Measurements from ENCODE around the gene SORBS2. TPM values are rescaled to one million over a fixed set of nuclear protein-coding genes. Genes with fewer than 3 reads are reported as not detected.

SORBS2 gene
- total RNA-seq, 1 experiment from 2014 or later, result not detected

- H3K36me3 ChIP-seq (ENCODE audit: insufficient read depth, low read length), result no peaks in the 10 kb centered on the region
- peaks cover 24% of the 10 kb centered on the region for H3K4me1 ChIP-seq (ENCODE audit: low read length)
- H4K20me1 ChIP-seq (ENCODE audit: insufficient read depth, low read depth, low read length), result no peaks in the 10 kb centered on the region
- no peak overlapping the region for H2AFZ ChIP-seq (ENCODE audit: low read length)
- H3K9me2 ChIP-seq (replicated peaks; ENCODE audit: insufficient read depth, low read length), result no peaks in the 10 kb centered on the region
- no peak overlapping the region for H3K4me3 ChIP-seq (ENCODE audit: low read length)
- H3K79me2 ChIP-seq (ENCODE audit: low read length), result no peaks in the 10 kb centered on the region
- no peaks in the 10 kb centered on the region for H3K9me3 ChIP-seq (ENCODE audit: low read length)
- no peaks in the 10 kb centered on the region for H3K27me3 ChIP-seq (ENCODE audit: low read length)
- DNase-seq, result peak; percentile 42
- no peak overlapping the region for H3K27ac ChIP-seq (ENCODE audit: low read length)
- H3K4me2 ChIP-seq (ENCODE audit: low read depth, low read length, poor library complexity, severe bottlenecking), result no peak overlapping the region
- H3K9ac ChIP-seq (ENCODE audit: low read length), result no peak overlapping the region
Measured at GRCh38 chr4:185740471-185740873, 71.5 kb downstream of the SORBS2 start.

- H2AFZ ChIP-seq (ENCODE audit: low read length), result no peak overlapping the region
- H3K4me1 ChIP-seq (ENCODE audit: low read length), result peaks cover 20% of the 10 kb centered on the region
- no peaks in the 10 kb centered on the region for H3K9me3 ChIP-seq (ENCODE audit: low read length)
- H3K9me2 ChIP-seq (replicated peaks; ENCODE audit: insufficient read depth, low read length), result no peaks in the 10 kb centered on the region
- H3K9ac ChIP-seq (ENCODE audit: low read length), result no peak overlapping the region
- H4K20me1 ChIP-seq (ENCODE audit: insufficient read depth, low read depth, low read length), result no peaks in the 10 kb centered on the region
- no peaks in the 10 kb centered on the region for H3K79me2 ChIP-seq (ENCODE audit: low read length)
- H3K36me3 ChIP-seq (ENCODE audit: insufficient read depth, low read length), result no peaks in the 10 kb centered on the region
- no peak overlapping the region for H3K4me3 ChIP-seq (ENCODE audit: low read length)
- DNase-seq, result peak; percentile 45
- no peaks in the 10 kb centered on the region for H3K27me3 ChIP-seq (ENCODE audit: low read length)
- H3K4me2 ChIP-seq (ENCODE audit: low read depth, low read length, poor library complexity, severe bottlenecking), result no peak overlapping the region
- no peak overlapping the region for H3K27ac ChIP-seq (ENCODE audit: low read length)
Measured at GRCh38 chr4:185738820-185739219, 73.2 kb downstream of the SORBS2 start.

GRCh38 chr4:185738038-185738552 lies 73.9 kb downstream of the SORBS2 start:
- Histone ChIP-seq H3K4me3 (ENCODE audit: low read length) (no peak overlapping the region), H3K79me2 (ENCODE audit: low read length) (no peaks in the 10 kb centered on the region), H3K36me3 (ENCODE audit: insufficient read depth, low read length) (no peaks in the 10 kb centered on the region), H2AFZ (ENCODE audit: low read length) (no peak overlapping the region), H3K9me2 (replicated peaks; ENCODE audit: insufficient read depth, low read length) (no peaks in the 10 kb centered on the region), H3K4me1 (ENCODE audit: low read length) (peaks cover 20% of the 10 kb centered on the region), H3K9ac (ENCODE audit: low read length) (no peak overlapping the region), H4K20me1 (ENCODE audit: insufficient read depth, low read depth, low read length) (no peaks in the 10 kb centered on the region), H3K4me2 (ENCODE audit: low read depth, low read length, poor library complexity, severe bottlenecking) (no peak overlapping the region), H3K9me3 (ENCODE audit: low read length) (no peaks in the 10 kb centered on the region), H3K27ac (ENCODE audit: low read length) (no peak overlapping the region), H3K27me3 (ENCODE audit: low read length) (no peaks in the 10 kb centered on the region)
- no peak for DNase-seq

- Histone ChIP-seq H4K20me1 (ENCODE audit: insufficient read depth, low read depth, low read length) (no peaks in the 10 kb centered on the region), H3K4me3 (ENCODE audit: low read length) (no peak overlapping the region), H3K9me2 (replicated peaks; ENCODE audit: insufficient read depth, low read length) (no peaks in the 10 kb centered on the region), H3K27ac (ENCODE audit: low read length) (no peak overlapping the region), H3K9me3 (ENCODE audit: low read length) (no peaks in the 10 kb centered on the region), H3K27me3 (ENCODE audit: low read length) (no peaks in the 10 kb centered on the region), H3K79me2 (ENCODE audit: low read length) (no peaks in the 10 kb centered on the region), H3K4me2 (ENCODE audit: low read depth, low read length, poor library complexity, severe bottlenecking) (no peak overlapping the region), H2AFZ (ENCODE audit: low read length) (no peak overlapping the region), H3K9ac (ENCODE audit: low read length) (no peak overlapping the region), H3K36me3 (ENCODE audit: insufficient read depth, low read length) (no peaks in the 10 kb centered on the region), H3K4me1 (ENCODE audit: low read length) (peaks cover 20% of the 10 kb centered on the region)
- no peak for DNase-seq
Measured at GRCh38 chr4:185737489-185738037, 74.4 kb downstream of the SORBS2 start.

- Histone ChIP-seq H4K20me1 (ENCODE audit: insufficient read depth, low read depth, low read length) (no peaks in the 10 kb centered on the region), H3K79me2 (ENCODE audit: low read length) (no peaks in the 10 kb centered on the region), H3K36me3 (ENCODE audit: insufficient read depth, low read length) (no peaks in the 10 kb centered on the region), H3K27ac (ENCODE audit: low read length) (no peak overlapping the region), H3K27me3 (ENCODE audit: low read length) (no peaks in the 10 kb centered on the region), H3K4me2 (ENCODE audit: low read depth, low read length, poor library complexity, severe bottlenecking) (no peak overlapping the region), H3K9ac (ENCODE audit: low read length) (no peak overlapping the region), H3K9me3 (ENCODE audit: low read length) (no peaks in the 10 kb centered on the region), H3K4me1 (ENCODE audit: low read length) (peaks cover 20% of the 10 kb centered on the region), H3K4me3 (ENCODE audit: low read length) (no peak overlapping the region), H3K9me2 (replicated peaks; ENCODE audit: insufficient read depth, low read length) (no peaks in the 10 kb centered on the region), H2AFZ (ENCODE audit: low read length) (no peak overlapping the region)
- no peak for DNase-seq
Measured at GRCh38 chr4:185736882-185737281, 75.1 kb downstream of the SORBS2 start.

DNA sequence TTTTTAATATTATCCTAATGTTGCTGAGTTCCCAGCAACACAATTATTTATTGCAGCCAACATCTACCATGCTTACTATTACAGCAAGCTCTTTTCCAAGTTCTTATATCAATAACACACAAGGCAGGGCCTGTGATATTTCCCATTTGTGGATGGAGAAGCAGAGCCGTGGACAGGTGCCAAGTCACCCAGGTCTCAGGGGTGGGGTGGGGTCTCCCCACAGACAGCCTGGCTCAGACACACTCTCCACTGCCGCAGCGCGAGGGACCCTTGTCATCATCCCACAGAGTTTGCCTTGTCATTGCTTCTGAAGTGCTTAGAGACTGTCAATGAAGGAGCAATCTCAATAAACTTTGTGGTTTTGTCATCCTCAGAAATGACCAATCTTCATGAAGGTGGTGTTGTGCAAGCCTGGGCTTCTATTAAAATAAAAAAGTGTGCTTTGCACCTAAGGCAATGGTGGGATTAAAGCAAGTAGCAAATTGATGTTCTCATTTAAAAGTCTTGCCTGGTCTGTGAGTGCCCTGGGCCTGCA lies 76.1 kb downstream of the SORBS2 start:
- H3K79me2 ChIP-seq (ENCODE audit: low read length), result no peaks in the 10 kb centered on the region
- H3K4me1 ChIP-seq (ENCODE audit: low read length), result peaks cover 23% of the 10 kb centered on the region
- no peaks in the 10 kb centered on the region for H3K9me2 ChIP-seq (replicated peaks; ENCODE audit: insufficient read depth, low read length)
- H3K36me3 ChIP-seq (ENCODE audit: insufficient read depth, low read length), result no peaks in the 10 kb centered on the region
- DNase-seq, result no peak
- no peak overlapping the region for H3K27ac ChIP-seq (ENCODE audit: low read length)
- H4K20me1 ChIP-seq (ENCODE audit: insufficient read depth, low read depth, low read length), result no peaks in the 10 kb centered on the region
- no peak overlapping the region for H3K4me2 ChIP-seq (ENCODE audit: low read depth, low read length, poor library complexity, severe bottlenecking)
- no peaks in the 10 kb centered on the region for H3K27me3 ChIP-seq (ENCODE audit: low read length)
- H3K9me3 ChIP-seq (ENCODE audit: low read length), result no peaks in the 10 kb centered on the region
- no peak overlapping the region for H2AFZ ChIP-seq (ENCODE audit: low read length)
- no peak overlapping the region for H3K4me3 ChIP-seq (ENCODE audit: low read length)
- no peak overlapping the region for H3K9ac ChIP-seq (ENCODE audit: low read length)

DNA sequence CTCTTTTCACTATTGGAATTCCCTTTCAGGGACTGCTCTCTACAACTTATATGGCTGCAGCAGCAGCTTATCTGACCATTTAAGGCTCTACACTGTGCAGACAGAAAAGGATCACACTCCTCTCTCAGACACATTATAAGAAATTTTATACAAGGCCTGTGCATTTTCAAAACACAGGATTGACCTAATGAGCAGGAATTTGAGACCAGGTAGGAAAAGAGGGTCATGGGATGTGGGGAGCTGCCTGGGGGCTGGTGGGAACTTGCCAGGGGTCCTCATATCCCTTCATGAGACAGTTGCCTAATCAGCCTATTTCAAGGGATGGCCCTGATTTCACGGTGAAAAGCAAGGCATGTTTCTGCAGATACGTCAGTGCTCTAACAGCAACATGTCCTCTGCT lies 77.1 kb downstream of the SORBS2 start:
- no peaks in the 10 kb centered on the region for H3K27me3 ChIP-seq (ENCODE audit: low read length)
- H3K27ac ChIP-seq (ENCODE audit: low read length), result no peak overlapping the region
- H3K9ac ChIP-seq (ENCODE audit: low read length), result no peak overlapping the region
- H4K20me1 ChIP-seq (ENCODE audit: insufficient read depth, low read depth, low read length), result no peaks in the 10 kb centered on the region
- DNase-seq, result no peak
- H3K4me2 ChIP-seq (ENCODE audit: low read depth, low read length, poor library complexity, severe bottlenecking), result no peak overlapping the region
- H3K4me3 ChIP-seq (ENCODE audit: low read length), result no peak overlapping the region
- H3K36me3 ChIP-seq (ENCODE audit: insufficient read depth, low read length), result no peaks in the 10 kb centered on the region
- H3K9me3 ChIP-seq (ENCODE audit: low read length), result no peaks in the 10 kb centered on the region
- H3K9me2 ChIP-seq (replicated peaks; ENCODE audit: insufficient read depth, low read length), result no peaks in the 10 kb centered on the region
- no peak overlapping the region for H2AFZ ChIP-seq (ENCODE audit: low read length)
- peaks cover 19% of the 10 kb centered on the region for H3K4me1 ChIP-seq (ENCODE audit: low read length)
- no peaks in the 10 kb centered on the region for H3K79me2 ChIP-seq (ENCODE audit: low read length)

DNA sequence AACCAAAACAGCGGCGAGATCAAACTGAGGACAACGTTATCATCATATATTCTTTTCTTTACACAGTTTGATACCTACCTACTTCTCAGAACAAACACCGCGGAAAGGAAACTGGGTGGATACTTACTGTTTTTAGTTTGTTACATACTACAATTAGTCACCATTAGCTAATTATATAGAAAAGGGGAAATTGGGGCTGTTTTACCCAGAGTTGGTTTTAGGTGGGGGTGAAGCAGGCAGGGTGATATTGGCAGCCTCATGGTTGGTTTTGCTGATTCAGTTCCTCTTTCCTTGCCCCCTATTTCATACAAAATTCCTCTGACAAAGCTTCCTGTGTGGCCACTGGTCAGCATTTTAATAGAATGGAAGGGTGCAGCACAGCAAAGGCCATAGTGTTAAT lies 77.8 kb downstream of the SORBS2 start:
- Histone ChIP-seq H3K36me3 (ENCODE audit: insufficient read depth, low read length) (no peaks in the 10 kb centered on the region), H3K4me3 (ENCODE audit: low read length) (no peak overlapping the region), H3K79me2 (ENCODE audit: low read length) (no peaks in the 10 kb centered on the region), H3K4me1 (ENCODE audit: low read length) (peaks cover 15% of the 10 kb centered on the region), H3K9ac (ENCODE audit: low read length) (no peak overlapping the region), H2AFZ (ENCODE audit: low read length) (no peak overlapping the region), H3K27me3 (ENCODE audit: low read length) (no peaks in the 10 kb centered on the region), H4K20me1 (ENCODE audit: insufficient read depth, low read depth, low read length) (no peaks in the 10 kb centered on the region), H3K9me3 (ENCODE audit: low read length) (no peaks in the 10 kb centered on the region), H3K4me2 (ENCODE audit: low read depth, low read length, poor library complexity, severe bottlenecking) (no peak overlapping the region), H3K27ac (ENCODE audit: low read length) (no peak overlapping the region), H3K9me2 (replicated peaks; ENCODE audit: insufficient read depth, low read length) (no peaks in the 10 kb centered on the region)
- DNase-seq, result no peak
